ENCODE results near the gene SETMAR. TPM values are rescaled to one million over a fixed set of nuclear protein-coding genes. Genes with fewer than 3 reads are reported as not detected.

The SETMAR gene
- total RNA-seq, result 10 to 100 TPM; 13.1 to 18.4 (median 17.3) TPM
- 18.1 TPM for polyA plus RNA-seq
- long read RNA-seq, donor 1, partial matches to known transcripts, result 0 of 11 reads
- long read RNA-seq, donor 1, other reads (novel, unspliced or antisense), result 7 of 11 reads
- long read RNA-seq, donor 2, partial matches to known transcripts, result 0 of 3 reads
- long read RNA-seq, donor 2, other reads (novel, unspliced or antisense), result 1 of 3 reads
- long read RNA-seq, donor 3, transcript SETMAR-204 (3 exons, 1,359 nt), result major isoform, 5 of 22 reads
- long read RNA-seq, donor 3, partial matches to known transcripts, result 1 of 22 reads
- long read RNA-seq, donor 3, other reads (novel, unspliced or antisense), result 13 of 22 reads
- long read RNA-seq, donor 4, partial matches to known transcripts, result 0 of 3 reads
- long read RNA-seq, donor 4, other reads (novel, unspliced or antisense), result 3 of 3 reads

DNA sequence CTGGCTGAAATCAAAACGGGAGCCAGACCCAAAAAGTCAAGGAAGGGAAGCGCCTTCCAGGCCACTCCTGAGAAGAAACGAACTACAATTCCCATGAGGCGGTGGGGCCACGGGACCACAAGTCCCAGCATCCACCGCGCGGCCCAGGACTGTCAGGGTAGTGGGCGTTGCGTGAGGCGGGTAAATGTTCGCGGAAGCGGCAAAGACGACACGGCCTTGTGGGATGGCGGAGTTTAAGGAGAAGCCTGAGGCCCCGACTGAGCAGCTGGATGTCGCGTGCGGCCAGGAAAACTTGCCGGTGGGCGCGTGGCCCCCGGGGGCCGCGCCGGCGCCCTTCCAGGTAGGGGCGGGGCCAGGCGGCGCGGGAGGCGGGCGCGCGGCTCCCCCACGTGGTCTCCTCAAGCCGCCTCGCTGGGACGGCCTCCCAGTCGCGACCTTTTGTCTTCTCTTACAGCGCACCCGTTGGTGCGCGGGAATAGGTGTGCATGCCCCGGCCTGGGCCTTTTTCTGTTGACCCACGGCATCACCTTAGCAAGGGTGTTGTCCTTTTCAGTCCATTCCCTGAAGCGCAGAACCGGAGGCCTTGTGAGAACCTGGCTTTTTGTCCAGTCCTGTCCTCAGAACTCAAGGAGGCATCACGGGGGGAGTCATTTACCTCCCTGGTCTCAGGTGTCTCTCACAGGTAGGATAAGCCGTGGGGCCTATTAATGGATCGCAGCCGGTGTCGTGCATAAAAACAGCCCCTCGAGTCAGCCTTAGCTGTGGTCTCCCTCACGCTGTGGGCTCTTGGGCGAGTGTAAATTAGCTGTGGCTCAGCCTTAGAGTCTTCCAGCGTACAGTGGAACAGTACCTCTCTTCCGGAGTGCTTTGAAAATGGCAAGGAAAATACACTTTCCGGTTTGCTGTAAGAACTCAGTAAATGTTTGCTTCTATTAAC is at the start of gene SETMAR:
SETMAR (plus strand) TSS at position 183 of the 937 bp plus-strand sequence; CDS start at position 185, 2 bp downstream.
- H3K27me3 ChIP-seq (ENCODE audit: control insufficient read depth, insufficient read depth), result no peaks in the 10 kb centered on the region
- peak; percentile 96 to 97 for ATAC-seq
- H3K9me3 ChIP-seq (ENCODE audit: control insufficient read depth, low read length), result no peaks in the 10 kb centered on the region
- peak; percentile 90 to 97 (median 95) for DNase-seq
- H3K27ac ChIP-seq (ENCODE audit: low read length), result peak within 1 kb of the TSS; percentile 70
- H3K4me1 ChIP-seq (ENCODE audit: control insufficient read depth, insufficient read depth, low read length), result peaks cover 5% of the 10 kb centered on the region
- intact Hi-C loops (cut with DNase I), result no loop called here
- H3K4me3 ChIP-seq (ENCODE audit: low read length), result peak within 1 kb of the TSS; percentile 51
- WGBS, result under 1% methylated on average over 62 of the region's 62 CpGs

DNA sequence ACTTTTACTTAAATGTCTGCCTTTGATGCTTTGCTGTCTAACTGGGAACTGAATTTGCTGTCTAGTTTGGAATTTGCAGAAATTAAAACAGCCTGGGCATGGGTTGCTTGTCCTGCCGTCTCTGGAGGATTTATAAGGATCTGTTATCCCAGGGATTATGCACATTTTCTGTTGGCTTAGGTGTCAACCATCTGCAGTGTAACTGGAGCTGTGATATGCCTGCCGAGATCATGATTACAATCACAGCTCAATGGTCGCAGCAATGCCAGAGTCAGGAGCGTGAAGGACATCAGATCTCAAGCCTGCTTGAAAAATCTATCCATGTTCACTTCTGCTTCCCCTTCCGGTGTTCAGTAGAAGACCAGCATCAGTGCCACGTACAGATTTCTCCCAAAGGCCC is 41.8 kb upstream of the SETMAR start:
- H3K4me1 ChIP-seq (ENCODE audit: control insufficient read depth, insufficient read depth, low read length), result no peaks in the 10 kb centered on the region
- no peaks in the 10 kb centered on the region for H3K27me3 ChIP-seq (ENCODE audit: control insufficient read depth, insufficient read depth)
- H3K9me3 ChIP-seq (ENCODE audit: control insufficient read depth, low read length), result no peaks in the 10 kb centered on the region
- H3K27ac ChIP-seq (ENCODE audit: low read length), result no peak overlapping the region
- WGBS, result 75% methylated on average over 6 of the region's 6 CpGs
- no peak overlapping the region for H3K4me3 ChIP-seq (ENCODE audit: low read length)
- DNase-seq, result no peak
- intact Hi-C loops (cut with DNase I), result no loop called here
- no peak for ATAC-seq

DNA sequence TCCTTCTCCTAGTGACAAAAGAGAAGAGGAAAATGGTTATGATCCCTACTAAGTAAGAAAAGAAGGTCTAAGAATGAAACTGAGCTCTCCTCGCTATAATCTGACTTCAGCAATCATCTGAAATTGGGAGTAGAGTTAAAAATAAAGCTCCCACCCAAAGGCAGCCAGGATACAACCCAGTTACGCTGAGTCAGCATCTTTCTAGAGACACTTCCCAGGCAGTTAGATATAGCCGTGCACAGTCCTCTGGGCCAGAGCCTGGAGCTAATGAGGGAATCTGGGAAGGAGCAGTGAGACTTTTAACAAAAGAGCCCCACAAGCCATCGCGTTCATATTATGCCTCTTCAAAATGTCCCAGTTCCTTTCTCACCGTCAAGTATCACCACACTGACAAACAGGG is 39.1 kb upstream of the SETMAR start:
- no peaks in the 10 kb centered on the region for H3K4me1 ChIP-seq (ENCODE audit: control insufficient read depth, insufficient read depth, low read length)
- 52% methylated on average over 6 of the region's 6 CpGs for WGBS
- no peaks in the 10 kb centered on the region for H3K27me3 ChIP-seq (ENCODE audit: control insufficient read depth, insufficient read depth)
- no peak overlapping the region for H3K4me3 ChIP-seq (ENCODE audit: low read length)
- intact Hi-C loops (cut with DNase I), result no loop called here
- ATAC-seq (no peak), DNase-seq (no peak)
- H3K9me3 ChIP-seq (ENCODE audit: control insufficient read depth, low read length), result no peaks in the 10 kb centered on the region
- no peak overlapping the region for H3K27ac ChIP-seq (ENCODE audit: low read length)

DNA sequence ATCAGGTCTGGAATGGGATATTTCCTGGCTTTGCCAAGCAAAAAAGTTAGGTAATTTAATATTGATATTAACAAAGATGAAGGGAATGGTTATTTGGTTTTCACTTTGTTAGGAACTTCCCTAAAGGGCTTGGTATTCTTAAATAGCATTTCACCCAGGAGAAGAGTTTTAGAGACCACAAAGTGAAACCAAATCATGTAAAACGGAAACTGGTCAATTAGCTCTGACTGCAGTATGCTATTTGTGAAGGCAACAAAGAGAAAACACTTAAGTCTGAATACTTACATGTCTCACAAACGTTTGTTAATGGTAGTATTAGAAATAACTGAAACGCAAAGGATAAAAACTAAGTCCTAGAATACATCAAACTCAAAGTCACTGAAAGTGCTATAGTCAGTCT is 32.4 kb upstream of the SETMAR start:
- Histone ChIP-seq H3K9me3 (ENCODE audit: control insufficient read depth, low read length) (no peaks in the 10 kb centered on the region), H3K27ac (ENCODE audit: low read length) (no peak overlapping the region), H3K4me3 (ENCODE audit: low read length) (no peak overlapping the region), H3K4me1 (ENCODE audit: control insufficient read depth, insufficient read depth, low read length) (no peaks in the 10 kb centered on the region), H3K27me3 (ENCODE audit: control insufficient read depth, insufficient read depth) (no peaks in the 10 kb centered on the region)
- intact Hi-C loops (cut with DNase I), result no loop called here
- ATAC-seq, result no peak
- no peak for DNase-seq
- 26% methylated on average over 3 of the region's 3 CpGs for WGBS

DNA sequence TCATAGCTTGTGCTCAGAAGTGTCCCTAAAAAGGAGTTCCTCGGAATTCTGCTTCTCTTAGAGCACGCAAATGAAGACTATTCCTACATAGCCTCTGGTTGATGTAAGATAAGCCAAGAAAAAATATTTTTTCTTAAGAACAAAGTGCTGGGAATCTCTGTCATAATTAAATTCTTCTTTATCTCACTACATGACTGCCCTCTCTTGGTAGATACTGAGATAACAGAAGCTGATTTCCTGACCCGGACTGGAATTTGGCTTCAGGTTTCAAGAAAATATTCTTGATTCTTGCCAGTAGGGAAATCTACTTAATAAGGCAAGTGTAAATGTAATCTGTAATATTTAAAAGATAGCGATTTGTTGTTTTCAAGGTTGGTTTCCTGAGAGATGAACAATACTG is 31.3 kb upstream of the SETMAR start:
- peak in 1 of 2 donors; percentile 18 for ATAC-seq
- 16% methylated on average over 4 of the region's 4 CpGs for WGBS

DNA sequence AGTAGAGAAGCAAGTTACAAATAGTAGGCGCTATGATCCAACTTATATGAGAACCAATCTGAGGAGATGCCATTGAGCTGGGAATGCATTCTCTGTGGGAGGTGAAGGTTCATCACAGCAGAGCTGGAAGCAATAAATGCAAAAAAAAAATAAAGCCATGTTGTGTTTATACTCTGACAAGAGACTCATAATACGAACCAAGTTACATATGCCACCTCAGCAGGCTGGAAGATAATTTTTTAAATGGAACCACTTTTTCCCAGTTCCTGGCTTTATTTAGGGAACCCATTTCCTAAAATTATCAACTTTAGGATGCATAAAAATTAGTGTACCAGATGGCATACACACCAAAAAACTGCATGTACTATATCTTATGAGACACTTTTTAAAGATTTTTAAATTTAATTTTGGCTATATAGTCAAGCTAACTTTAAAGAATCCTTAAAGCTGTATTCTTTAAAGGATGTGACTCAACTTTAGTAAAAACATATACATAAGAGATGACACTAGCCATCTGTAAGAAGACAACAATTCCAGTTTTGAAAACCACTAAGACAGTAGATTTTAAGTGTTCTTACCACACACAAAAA is 23.6 kb upstream of the SETMAR start:
- no peaks in the 10 kb centered on the region for H3K4me1 ChIP-seq (ENCODE audit: control insufficient read depth, insufficient read depth, low read length)

More for the DNA sequence above, 31.3 kb upstream of the SETMAR start:
- Histone ChIP-seq H3K4me1 (ENCODE audit: control insufficient read depth, insufficient read depth, low read length) (no peaks in the 10 kb centered on the region), H3K4me3 (ENCODE audit: low read length) (no peak overlapping the region), H3K27me3 (ENCODE audit: control insufficient read depth, insufficient read depth) (no peaks in the 10 kb centered on the region), H3K27ac (ENCODE audit: low read length) (no peak overlapping the region), H3K9me3 (ENCODE audit: control insufficient read depth, low read length) (no peaks in the 10 kb centered on the region)
- intact Hi-C loops (cut with DNase I), result no loop called here
- no peak for DNase-seq

DNA sequence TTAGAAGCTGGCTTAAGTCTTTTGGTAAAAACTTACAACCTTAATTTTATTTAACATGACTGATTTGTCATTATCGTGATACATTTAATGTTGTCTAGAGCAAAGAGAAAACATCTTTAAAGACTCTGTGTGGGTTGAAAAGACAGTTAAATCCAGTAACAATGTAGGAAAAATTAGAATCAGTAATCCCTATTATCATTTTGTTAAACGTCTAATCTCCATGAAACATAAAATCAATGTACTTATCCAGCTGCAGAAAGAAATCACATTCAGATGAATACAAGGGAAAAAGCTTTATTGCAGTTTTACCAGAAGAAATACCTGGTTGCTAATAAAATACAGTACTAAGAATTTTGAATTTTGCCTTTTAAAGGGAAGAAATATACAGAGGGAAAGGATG is 21.2 kb upstream of the SETMAR start:
- WGBS, result 45% methylated on average over 2 of the region's 2 CpGs
- Histone ChIP-seq H3K27ac (ENCODE audit: low read length) (no peak overlapping the region), H3K9me3 (ENCODE audit: control insufficient read depth, low read length) (no peaks in the 10 kb centered on the region), H3K4me3 (ENCODE audit: low read length) (no peak overlapping the region), H3K27me3 (ENCODE audit: control insufficient read depth, insufficient read depth) (no peaks in the 10 kb centered on the region), H3K4me1 (ENCODE audit: control insufficient read depth, insufficient read depth, low read length) (no peaks in the 10 kb centered on the region)
- DNase-seq, result no peak
- ATAC-seq, result no peak
- intact Hi-C loops (cut with DNase I), result no loop called here

More for the DNA sequence above, 23.6 kb upstream of the SETMAR start:
- Histone ChIP-seq H3K27ac (ENCODE audit: low read length) (no peak overlapping the region), H3K4me3 (ENCODE audit: low read length) (no peak overlapping the region), H3K27me3 (ENCODE audit: control insufficient read depth, insufficient read depth) (no peaks in the 10 kb centered on the region), H3K9me3 (ENCODE audit: control insufficient read depth, low read length) (no peaks in the 10 kb centered on the region)
- intact Hi-C loops (cut with DNase I), result no loop called here
- 96% methylated on average over 2 of the region's 2 CpGs for WGBS
- no peak for DNase-seq
- no peak for ATAC-seq

DNA sequence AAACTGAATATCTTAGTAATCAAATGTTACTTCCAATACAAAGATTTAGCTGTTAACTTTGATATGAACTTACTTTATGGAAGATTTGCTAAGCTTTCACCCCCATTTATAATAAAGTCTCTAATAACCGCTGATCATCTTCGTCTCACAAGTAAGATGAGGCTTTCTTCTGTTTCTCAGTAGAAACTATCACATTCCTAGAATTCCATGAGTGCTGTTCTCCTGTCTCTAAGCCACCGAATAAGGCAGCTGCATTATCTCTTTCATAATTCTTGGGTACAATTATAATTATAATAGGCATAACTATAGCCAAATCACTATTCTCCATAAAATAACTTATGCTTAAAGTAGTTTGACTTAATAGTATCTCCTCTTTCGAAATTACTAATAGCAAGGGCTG is 18.3 kb upstream of the SETMAR start:
- no peak for ATAC-seq
- WGBS, result 56% methylated on average over 4 of the region's 4 CpGs
- Histone ChIP-seq H3K9me3 (ENCODE audit: control insufficient read depth, low read length) (no peaks in the 10 kb centered on the region), H3K4me1 (ENCODE audit: control insufficient read depth, insufficient read depth, low read length) (no peaks in the 10 kb centered on the region), H3K4me3 (ENCODE audit: low read length) (no peak overlapping the region), H3K27ac (ENCODE audit: low read length) (no peak overlapping the region), H3K27me3 (ENCODE audit: control insufficient read depth, insufficient read depth) (no peaks in the 10 kb centered on the region)
- intact Hi-C loops (cut with DNase I), result loop anchor here in 2 of 4 donors (5.0 kb wide), 1 partner anchor 1083 kb away; no protein-coding TSS in a partner anchor
- DNase-seq, result no peak

DNA sequence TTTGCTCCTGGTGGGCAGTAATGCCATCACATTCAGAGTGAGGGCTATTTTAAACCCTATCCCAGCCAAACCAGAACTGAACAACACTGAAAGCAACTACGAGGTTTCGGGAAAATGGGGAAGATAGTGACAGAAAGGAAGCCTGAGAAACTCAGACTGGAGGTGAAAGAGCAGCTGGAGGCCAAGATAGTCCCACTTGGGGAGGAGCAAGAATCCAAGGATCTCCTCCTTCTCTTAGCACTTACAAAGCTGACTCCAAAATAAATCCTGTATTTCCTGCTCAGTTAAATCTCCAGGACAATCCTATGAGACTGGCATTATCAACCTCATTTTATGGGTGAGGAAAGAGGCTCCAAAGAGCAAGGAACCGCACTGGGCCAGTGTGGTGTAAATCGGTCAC is 14.1 kb upstream of the SETMAR start:
- Histone ChIP-seq H3K4me3 (ENCODE audit: low read length) (no peak overlapping the region), H3K4me1 (ENCODE audit: control insufficient read depth, insufficient read depth, low read length) (no peaks in the 10 kb centered on the region), H3K9me3 (ENCODE audit: control insufficient read depth, low read length) (no peaks in the 10 kb centered on the region), H3K27me3 (ENCODE audit: control insufficient read depth, insufficient read depth) (no peaks in the 10 kb centered on the region), H3K27ac (ENCODE audit: low read length) (no peak overlapping the region)
- ATAC-seq (no peak), DNase-seq (no peak)
- WGBS, result 60% methylated on average over 4 of the region's 4 CpGs
- intact Hi-C loops (cut with DNase I), result loop anchor here in 2 of 4 donors (5.0 kb wide), 1 partner anchor 1087 kb away; no protein-coding TSS in a partner anchor

DNA sequence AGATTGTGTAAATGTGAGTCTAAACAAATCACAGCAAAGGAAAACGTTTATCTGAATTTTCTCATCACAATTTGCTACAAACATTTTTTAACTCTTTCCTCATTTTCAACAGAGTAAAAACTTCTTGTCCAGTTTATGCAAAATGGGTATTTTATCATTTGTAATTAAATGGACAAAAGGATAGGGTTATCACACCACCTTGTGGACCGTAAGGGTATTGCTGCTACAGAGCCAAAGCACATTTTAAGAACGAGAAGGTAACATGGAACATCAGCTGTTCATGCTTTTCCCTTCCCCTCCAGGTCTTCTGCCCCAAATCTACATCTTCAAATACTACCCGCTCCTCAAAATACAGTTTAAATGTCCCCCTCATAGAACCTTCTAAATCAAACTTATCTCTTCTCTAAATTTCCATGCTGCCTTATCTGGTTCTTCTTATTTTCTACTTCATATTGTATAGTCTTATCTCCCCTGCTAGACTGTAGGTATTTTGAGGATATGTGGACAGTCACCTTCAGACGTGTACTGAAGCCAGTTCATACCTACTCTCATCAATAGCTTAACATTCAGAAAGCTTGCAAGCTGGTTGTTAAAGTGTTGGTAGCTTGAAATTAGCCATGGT is 12.8 kb upstream of the SETMAR start:
- ATAC-seq, result no peak
- Histone ChIP-seq H3K9me3 (ENCODE audit: control insufficient read depth, low read length) (no peaks in the 10 kb centered on the region), H3K4me1 (ENCODE audit: control insufficient read depth, insufficient read depth, low read length) (no peaks in the 10 kb centered on the region), H3K27ac (ENCODE audit: low read length) (no peak overlapping the region), H3K27me3 (ENCODE audit: control insufficient read depth, insufficient read depth) (no peaks in the 10 kb centered on the region), H3K4me3 (ENCODE audit: low read length) (no peak overlapping the region)
- 1% methylated on average over 5 of the region's 5 CpGs for WGBS
- no peak for DNase-seq
- intact Hi-C loops (cut with DNase I), result loop anchor here in 2 of 4 donors (5.0 kb wide), 1 partner anchor 1088 kb away; no protein-coding TSS in a partner anchor

All from right cardiac atrium (tissue), 5 donors.